NCI-H128 (cell line): ENCODE measurements around the gene STXBP6.
"Not testable (repeated sequence)": the region's sequence is repeated elsewhere in the genome, so short reads cannot be mapped to it uniquely, and the experiment has no call there.

Experiments used
- DNase-seq: peaks from one replicate; lab custom pipeline; 2025; ENCODE audit not compliant: unreplicated experiment; lab: John Stamatoyannopoulos, UW

Gene STXBP6

DNA sequence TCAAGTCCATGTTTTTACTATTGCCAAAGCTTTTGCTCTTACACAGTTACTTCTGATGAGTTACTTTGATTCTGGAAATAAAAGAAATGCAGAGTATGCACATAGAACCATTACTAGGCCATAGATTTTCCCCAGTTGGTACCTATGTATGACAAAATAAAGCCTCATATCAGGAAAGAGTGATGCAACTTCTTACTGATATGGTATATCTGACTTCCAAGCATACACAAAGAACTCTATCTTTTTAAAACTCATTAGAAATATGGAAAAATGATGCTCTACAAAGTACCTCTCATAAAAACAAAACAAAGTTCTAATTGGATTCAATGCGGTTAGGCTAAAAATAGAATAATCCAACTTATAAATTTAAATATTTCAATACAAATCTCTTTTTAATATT lies 92.1 kb downstream of the STXBP6 start:
- DNase-seq: no peak

DNA sequence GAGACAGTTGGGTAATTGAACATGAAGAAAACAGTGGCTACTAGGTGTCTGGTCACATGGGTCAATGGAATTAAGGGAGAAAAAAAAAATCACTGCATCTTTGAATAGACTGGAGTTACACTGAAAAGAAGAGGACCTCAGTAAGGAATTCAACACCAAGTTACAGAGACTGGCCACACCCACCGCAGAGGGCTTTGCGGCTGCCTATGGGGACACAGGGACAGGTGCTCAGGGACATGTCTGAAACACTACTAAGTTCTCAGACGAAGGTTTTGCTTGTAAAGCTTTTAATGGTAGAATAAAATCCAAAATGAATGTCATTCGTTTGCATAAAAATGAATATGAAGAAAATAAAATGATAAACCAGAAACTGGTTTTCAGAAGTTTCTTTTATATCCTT lies 93.8 kb downstream of the STXBP6 start:
- DNase-seq: no peak

DNA sequence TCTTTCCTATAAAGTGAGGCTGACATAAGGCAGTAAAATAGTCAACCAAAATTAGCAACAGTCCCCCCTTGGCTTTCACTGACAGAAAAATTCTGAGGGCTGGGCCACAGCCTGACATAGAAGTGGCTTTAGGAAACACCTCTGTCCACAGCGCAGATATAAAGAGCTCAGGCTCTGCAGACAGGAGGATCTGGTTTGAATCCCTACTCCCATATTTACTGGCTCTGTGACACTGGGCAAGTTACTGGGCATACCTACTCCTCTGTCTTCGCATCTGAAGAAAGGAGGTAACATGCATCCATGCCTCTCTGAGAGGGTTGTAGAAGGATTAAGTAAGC lies 95.3 kb downstream of the STXBP6 start:
- DNase-seq: no peak

- no peak for DNase-seq
These were observed 95.8 kb downstream of the STXBP6 start for GRCh38 chr14:24954037-24954699.

- no peak for DNase-seq
These were observed 96.9 kb downstream of the STXBP6 start for GRCh38 chr14:24952851-24953666.

GRCh38 chr14:24948261-24948847 lies 101.6 kb downstream of the STXBP6 start:
- no peak for DNase-seq

DNA sequence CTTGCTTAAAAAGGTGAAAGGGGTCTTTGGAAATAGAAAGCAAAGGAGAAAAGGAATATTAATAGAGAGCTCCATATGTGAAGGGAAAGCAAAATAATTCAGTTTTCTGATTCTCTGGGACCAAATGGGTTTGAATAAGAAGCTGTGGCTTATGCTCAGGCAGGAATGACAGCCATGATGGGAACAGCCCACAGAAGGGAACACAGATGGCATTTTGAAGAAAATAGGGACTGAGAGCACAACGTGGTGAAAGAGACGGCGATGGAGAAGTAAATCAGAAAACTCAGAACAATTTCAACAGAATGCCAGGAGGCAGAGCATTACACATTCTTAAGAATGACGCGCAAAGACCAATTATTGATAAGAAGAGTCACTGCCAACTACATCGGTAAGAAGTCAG lies 102.8 kb downstream of the STXBP6 start:
- DNase-seq: no peak

GRCh38 chr14:24944800-24945199 lies 105.1 kb downstream of the STXBP6 start:
- no peak for DNase-seq

GRCh38 chr14:24943024-24943423 lies 106.9 kb downstream of the STXBP6 start:
- DNase-seq: no peak

- peak; percentile 85 for DNase-seq
These were observed 108.2 kb downstream of the STXBP6 start for GRCh38 chr14:24941719-24942118.

DNA sequence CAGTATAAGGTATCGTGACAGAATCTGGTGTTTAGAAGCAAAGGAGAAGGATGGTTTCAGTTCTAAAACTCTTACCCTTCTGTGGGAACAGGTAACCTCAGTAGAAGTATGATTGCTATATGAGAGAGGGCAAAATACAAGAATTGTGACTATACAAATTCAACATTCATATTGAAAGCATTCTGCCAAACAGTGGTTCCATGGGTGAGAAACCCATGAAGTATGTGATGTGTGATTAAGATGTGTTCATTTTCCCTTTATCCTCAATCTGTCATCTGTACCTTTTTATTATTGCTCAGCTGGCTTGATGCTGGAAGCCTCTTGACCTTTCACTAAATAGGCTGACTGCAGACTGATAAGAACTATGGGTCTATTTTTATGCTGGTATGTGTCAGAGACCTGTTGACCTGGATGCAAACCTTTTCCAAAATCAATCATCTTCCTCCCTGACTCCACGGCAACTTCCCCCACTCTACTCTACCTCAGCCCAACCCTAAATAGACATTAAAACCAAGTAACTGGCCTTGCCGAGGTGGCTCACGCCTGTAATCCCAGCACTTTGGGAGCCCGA lies 109.6 kb downstream of the STXBP6 start:
- no peak for DNase-seq

DNA sequence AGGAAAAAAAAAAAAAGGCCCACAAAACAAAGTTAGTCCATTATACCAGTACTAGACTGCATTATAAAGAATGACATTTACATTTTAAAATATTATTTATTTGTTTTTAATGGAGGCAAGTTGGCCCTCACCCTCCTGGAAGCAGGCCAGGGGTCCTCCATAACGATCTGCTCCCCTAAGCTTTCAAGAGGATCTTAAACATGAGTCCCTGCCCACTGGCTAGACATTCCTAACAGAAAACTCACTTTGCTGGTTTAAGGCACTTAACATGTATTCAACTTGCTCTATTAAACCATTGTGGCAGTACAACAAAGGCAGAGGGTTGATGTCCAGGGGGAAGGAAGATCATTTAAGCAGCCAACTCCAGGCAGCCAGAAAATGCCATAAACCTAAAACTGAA lies 111.4 kb downstream of the STXBP6 start:
- no peak for DNase-seq

DNA sequence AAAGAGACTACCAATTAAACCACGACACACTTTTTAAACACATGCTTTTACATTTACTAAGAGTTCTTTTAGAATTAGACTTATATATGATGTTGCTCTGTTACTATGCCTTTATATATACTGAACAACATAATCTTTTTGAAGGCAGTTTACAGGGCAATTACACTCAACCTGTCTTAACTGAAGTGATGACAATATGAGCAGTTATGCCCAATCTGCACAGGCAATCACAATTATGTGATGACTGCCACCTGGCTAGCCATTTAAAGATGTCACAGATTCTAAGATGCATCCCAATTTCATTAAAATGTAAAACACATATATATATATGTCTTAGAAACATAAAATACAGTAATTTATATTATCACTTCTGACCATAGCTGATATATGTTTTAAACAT lies 112.6 kb downstream of the STXBP6 start:
- no peak for DNase-seq

DNA sequence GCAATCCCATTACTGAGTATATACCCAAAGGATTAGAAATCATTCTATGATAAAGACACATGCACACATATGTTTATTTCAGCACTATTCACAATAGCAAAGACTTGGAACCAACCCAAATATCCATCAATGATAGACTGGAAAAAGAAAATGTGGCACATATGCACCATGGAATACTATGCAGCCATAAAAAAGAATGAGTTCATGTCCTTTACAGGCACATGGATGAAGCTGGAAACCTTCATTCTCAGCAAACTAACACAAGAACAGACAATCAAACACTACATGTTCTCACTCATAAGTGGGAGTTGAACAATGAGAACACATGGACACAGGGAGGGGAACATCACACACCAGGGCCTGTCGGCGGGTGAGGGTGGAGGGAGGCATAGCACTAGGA lies 113.2 kb downstream of the STXBP6 start:
- DNase-seq: not testable (repeated sequence)

DNA sequence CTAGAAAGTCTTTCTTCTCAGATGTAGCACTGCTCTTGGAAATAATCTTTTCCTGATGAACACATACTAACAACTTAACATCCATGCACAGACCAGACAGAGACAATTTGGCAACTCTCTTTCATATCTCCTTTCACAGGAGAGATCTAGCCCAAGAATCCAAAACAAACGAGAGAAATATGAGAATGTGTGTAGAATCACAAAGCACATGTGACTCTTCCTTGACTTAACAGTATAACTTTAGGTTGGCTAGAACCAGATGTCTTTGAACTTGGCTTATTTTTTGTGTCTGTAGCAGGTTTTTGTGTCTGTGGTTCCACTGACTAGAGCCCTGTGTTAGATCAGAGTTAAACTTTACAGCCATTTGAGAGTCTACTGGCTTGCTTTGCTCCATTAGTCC lies 114.2 kb downstream of the STXBP6 start:
- no peak for DNase-seq

GRCh38 chr14:24928386-24928900 lies 121.5 kb downstream of the STXBP6 start:
- DNase-seq: no peak

DNA sequence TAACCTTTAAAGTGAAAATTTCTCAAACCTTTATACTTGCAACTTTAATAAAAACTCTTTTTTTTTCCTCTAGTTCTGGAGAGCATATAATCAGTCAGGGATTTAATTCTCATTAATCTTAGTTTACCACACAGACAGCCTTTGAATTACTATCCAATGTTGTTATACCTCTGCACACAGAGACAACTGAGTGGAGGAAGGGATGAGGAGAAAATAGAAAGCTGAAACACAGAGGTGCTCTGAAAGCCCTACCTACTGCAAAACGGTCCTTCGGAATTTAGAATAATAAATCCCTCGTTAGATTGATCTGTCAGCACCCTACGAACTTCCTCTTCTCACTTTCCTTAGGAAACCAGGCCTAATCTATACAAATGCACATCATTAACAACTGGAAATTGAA lies 122.1 kb downstream of the STXBP6 start:
- DNase-seq: no peak

DNA sequence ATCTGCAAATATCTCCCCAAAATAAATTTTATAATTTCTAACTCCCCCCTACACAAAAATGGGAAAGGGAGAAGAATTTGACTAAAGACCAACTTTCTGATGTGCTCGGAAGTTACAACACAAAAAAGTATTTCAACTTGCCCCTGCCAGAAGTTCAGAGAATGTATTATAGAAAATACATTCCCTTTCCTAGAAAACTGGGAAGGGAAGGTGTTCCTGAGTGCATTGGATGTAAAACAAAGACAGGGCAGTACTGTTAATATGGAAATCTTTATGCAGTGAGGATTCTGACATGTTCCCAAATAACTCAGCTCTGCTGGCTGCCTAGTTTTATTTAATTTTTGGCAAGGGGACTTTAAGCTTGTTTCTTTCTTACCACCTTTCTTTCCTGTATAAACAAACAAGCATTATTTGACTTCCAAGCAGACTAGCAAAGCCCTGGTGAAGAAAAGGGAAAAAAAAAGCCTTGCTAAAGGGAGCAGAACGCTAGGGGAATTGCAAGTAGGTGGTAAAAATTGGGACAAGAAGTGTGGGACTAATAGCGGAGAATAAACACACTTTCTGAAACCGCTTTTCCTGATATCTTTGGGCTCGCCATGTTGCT lies 124.1 kb downstream of the STXBP6 start:
- DNase-seq: no peak

DNA sequence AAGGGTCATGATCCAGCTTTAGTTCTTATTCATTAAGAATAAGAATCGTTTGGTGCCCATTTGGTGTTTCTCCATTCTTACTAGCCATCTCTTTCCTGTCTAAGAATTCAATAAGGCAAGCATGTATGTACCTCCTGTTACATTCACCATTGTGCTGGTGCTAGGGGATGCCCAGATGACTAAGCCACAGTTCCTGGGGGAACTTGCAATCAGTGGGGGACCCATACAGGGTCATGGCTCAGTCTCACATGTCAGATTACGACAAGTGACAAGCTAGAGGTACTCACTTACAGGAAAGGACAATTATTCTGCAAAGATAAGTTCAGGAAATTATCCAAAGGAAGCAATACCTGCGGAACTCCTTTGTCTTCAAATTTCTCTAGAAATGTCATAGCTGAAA lies 125.4 kb downstream of the STXBP6 start:
- DNase-seq: no peak

GRCh38 chr14:24921903-24922302 lies 128.0 kb downstream of the STXBP6 start:
- DNase-seq: no peak

- DNase-seq: no peak
These were observed 129.5 kb downstream of the STXBP6 start for GRCh38 chr14:24920265-24921075.
